NCI-H2107 (cell line): ENCODE data around the gene TRERF1.
"Not testable (repeated sequence)": the region's sequence is repeated elsewhere in the genome, so short reads cannot be mapped to it uniquely, and the experiment has no call there.

Experiments used
- DNase-seq: peaks from one replicate; lab custom pipeline; 2025; lab: John Stamatoyannopoulos, UW

TRERF1 gene

DNA sequence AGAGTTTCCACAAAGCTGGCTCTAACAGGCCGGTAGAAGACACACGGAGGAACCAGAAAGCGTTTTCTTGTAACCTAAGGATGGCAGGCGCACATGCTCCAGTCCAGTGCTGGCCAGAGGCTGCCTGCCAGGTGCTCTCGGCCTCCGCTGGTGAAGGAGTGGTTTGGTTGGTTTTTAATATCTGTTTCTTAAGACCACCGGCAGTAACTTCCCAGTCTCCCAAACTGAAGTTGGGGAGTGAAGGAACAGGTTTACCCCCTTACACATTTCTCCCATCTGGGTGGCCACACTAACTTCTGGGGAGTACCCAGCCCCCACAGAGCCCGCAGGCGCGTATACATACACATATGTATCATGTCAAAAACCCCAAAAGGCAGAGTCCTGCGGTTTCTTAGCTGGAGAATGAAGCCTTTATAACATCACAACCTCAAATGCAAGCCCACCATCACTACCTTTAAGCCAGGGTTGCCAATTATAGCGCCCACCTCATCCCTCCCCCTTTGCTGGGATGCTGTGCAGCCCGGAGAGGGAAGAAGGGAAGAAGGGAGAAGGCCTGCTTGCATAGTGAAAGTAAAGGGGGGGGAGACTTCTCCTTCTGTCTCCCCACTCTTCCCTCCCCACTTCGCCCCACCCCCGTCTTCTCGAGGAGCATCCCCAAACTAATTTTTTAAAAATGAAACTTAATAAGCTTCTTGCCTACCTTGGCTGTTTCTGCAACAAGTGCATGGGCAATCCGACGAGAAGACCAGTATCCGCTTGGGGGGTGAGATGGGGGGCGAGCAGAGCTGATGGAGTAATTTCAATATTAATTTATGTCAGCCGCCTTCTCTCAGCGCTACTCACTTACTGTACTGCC lies 1.0 kb downstream of the TRERF1 start:
- no peak for DNase-seq

DNA sequence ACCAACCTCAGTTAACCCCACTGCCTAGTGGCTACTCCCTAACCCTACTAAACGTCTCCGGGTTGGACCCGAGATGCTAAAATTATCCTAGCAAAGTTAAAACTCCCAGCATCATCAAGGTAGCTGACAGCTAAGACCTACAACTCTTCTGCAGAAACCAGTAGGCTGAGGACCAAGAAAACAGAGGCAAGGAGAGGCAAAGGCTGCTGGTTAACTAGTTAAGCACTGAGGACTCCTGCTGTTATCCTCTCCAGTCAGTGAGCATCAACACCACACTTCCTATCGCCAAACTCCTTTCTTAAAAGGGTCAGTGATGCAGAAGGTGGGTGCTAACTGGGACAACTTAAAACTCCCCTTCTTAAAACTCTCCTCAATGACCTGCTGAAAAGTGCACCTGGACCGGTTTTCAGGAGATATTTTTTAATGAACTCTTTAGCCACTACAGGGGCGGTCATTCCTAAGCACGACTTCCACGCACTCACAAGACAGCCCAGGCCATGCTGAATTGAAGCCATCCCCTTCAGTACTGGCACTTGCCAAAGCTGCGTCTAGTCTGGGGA lies 1.7 kb downstream of the TRERF1 start:
- DNase-seq = no peak

GRCh38 chr6:42448927-42449659 lies 2.6 kb downstream of the TRERF1 start:
- DNase-seq = no peak

DNA sequence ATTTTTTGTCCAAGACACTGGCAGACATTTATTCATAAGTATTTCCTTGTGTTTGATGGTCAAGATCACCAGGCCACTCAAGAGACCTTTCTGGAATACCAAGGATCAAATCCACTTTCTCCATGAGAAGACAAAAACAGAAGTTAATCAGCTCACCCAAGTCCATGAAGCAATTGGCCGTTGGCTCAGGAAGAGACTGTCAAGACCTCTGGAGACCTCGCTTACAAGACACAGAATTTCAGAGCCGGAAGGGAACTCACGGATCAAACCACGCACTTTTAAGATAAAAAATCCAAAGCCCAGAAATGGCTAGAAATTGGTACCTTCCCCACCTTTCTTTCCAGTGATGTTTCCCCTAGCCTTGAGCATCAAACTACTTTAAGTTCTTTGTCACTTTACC lies 3.3 kb downstream of the TRERF1 start:
- no peak for DNase-seq

DNA sequence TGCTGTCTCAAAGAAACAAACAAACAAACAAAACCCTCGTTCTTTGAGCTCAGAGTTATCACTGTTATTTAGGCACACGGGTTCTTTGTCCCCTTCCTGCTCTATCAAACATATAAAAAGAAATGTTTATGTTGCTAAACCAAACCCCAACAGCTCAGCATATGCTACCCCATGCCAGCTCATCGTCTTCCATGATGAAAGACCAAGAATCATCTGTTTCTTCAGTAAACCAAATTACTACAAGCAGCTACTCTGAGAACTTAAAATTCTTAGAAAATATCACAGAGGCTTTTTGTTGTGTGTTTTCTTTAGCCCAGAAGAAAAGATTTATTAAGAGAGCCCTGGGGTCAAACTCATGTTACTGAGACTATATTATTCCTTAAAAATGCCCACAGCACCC lies 4.7 kb downstream of the TRERF1 start:
- DNase-seq = no peak

GRCh38 chr6:42446370-42446769 lies 5.4 kb downstream of the TRERF1 start:
- DNase-seq = no peak

- not testable (repeated sequence) for DNase-seq
Measured at GRCh38 chr6:42445955-42446354, 5.8 kb downstream of the TRERF1 start.

GRCh38 chr6:42443312-42444060 lies 8.2 kb downstream of the TRERF1 start:
- DNase-seq = no peak

- DNase-seq = no peak
Measured at GRCh38 chr6:42441697-42442081, 10.0 kb downstream of the TRERF1 start.

GRCh38 chr6:42440778-42441696 lies 10.7 kb downstream of the TRERF1 start:
- DNase-seq = no peak

DNA sequence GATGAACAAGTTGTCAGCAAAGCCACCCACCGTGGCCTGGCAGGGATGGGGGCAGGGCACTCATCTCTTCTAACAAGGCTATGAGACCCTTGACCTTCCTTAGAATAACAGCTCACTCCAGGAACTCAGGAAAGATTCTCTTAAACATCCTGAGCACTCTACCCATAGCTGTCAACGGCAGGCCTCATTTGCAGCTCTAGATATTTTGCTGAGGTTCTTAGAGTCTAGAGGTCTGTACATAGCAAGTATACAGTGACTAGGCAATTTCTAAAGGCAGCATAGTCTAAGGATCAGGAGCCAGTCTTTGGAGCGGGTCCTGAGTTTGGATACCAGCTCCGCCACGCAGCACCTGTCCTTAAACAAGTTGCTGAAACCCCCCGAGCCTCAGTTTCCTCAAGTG lies 11.7 kb downstream of the TRERF1 start:
- no peak for DNase-seq

GRCh38 chr6:42436825-42437224 lies 14.9 kb downstream of the TRERF1 start:
- DNase-seq = no peak

DNA sequence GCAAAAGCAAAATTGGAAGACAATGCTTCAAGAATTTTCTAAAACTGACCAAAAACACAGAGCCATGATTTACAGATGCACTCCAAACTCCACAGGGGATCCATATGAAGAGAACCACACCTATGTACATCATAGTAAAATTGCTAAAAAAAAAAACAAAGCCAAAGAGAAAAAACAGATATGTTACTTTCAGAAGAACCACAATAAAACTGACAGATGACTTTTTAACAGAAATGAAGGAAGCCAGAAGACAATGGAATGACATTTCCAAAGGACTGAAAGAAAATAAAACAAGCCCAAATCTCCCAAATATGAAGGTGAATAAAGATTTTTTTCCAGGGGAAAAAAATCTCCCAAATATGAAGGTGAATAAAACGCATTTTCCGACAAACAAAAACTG lies 17.5 kb downstream of the TRERF1 start:
- no peak for DNase-seq

- DNase-seq = no peak
Measured at GRCh38 chr6:42433409-42433808, 18.3 kb downstream of the TRERF1 start.

GRCh38 chr6:42431877-42432276 lies 19.8 kb downstream of the TRERF1 start:
- no peak for DNase-seq

- no peak for DNase-seq
Measured at GRCh38 chr6:42431356-42431755, 20.4 kb downstream of the TRERF1 start.

GRCh38 chr6:42429836-42430235 lies 21.9 kb downstream of the TRERF1 start:
- DNase-seq = no peak

GRCh38 chr6:42429042-42429585 lies 22.6 kb downstream of the TRERF1 start:
- no peak for DNase-seq

GRCh38 chr6:42428326-42429041 lies 23.2 kb downstream of the TRERF1 start:
- DNase-seq = no peak

- no peak for DNase-seq
Measured at GRCh38 chr6:42427871-42428270, 23.9 kb downstream of the TRERF1 start.
